COLO668 (cell line): Measurements from ENCODE around the gene MMD.
"Not testable (repeated sequence)": the region's sequence is repeated elsewhere in the genome, so short reads cannot be mapped to it uniquely, and the experiment has no call there.

Experiments used
- DNase-seq: peaks from one replicate; lab custom pipeline; 2025; ENCODE audit not compliant: unreplicated experiment; lab: John Stamatoyannopoulos, UW

MMD gene

DNA sequence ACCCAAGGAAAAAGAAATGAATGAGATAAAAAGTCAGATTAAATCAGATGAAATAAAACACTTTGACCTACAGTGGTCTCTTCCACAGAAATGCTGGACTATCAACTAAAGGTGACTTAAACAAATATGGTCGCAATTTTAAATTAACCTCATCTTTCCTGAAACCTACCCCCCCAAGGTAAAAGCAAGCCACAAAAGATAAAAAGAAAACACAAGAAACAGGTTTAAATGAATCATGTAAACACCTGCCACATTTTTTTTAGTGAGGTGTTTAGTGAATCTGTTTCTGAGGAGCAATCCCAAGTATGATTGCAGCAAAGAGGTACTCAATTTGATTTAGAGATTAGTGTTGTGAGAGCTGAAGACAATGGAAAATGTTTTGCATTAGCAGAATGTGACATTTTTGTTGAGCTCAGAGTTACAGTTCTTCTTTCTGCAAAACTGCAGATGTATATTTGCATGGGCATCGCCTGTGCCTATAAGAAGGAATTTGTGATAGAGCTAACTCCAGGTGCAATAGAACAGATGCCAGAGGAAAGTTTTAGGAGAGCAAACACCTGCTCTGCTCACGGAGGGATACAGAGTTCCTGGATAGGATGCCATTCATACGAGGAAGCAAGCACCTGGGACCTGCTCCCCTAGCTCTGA lies 3.4 kb upstream of the MMD start:
- DNase-seq, result no peak

DNA sequence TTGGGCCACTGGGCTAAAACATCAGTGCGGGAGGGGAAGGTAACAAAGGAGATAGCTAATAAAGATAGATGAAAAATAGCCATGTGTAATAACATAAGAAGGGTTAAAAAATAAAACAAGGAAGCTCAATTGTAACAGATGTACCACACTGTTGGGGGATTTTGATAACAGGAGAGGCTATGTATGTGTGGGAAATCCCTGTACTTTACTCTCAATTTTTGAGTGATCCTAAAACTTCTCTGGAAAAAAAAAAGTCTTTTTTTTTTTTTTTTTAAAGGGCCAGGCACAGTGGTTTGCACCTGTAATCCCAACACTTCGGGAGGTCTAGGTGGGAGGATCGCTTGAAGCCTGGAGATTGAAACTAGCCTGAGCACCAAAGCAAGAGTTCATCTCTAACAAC lies 1.9 kb upstream of the MMD start:
- no peak for DNase-seq

DNA sequence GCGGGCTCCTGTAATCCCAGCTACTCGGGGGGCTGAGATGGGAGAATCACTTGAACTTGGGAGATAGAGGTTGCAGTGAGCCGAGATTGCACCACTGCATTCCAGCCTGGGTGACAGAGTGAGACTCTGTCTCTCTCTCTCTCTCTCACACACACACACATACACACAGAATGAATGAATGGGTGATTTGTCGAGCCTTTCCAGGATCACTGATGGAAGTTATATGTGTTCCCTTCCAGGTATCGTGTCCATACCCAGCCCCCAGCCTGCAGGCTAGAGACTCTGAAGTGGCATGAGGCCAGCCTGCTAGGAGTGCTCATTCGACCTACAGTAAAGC lies 1.2 kb upstream of the MMD start:
- DNase-seq, result not testable (repeated sequence)

DNA sequence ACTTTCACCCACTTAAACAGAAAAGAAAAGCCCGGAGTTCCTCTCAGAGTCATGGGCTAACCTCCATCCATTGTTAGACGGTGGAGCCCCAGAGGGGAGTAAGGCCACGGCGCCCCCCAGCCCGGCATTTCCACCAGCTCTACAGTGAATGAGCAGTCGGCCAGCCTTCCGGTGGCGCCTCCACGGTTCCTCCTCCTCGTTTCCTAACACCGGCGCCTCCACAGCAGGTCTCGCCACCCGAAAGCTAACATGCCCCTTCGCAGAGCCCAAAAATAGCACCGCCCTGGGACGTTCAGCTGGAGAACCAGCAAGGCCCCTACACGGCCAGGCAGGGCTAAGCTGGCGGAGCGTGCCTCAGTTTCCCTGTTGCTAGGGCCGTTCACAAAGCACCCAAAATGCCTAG lies 858 bp downstream of the MMD start:
- peak; percentile 9 for DNase-seq

DNA sequence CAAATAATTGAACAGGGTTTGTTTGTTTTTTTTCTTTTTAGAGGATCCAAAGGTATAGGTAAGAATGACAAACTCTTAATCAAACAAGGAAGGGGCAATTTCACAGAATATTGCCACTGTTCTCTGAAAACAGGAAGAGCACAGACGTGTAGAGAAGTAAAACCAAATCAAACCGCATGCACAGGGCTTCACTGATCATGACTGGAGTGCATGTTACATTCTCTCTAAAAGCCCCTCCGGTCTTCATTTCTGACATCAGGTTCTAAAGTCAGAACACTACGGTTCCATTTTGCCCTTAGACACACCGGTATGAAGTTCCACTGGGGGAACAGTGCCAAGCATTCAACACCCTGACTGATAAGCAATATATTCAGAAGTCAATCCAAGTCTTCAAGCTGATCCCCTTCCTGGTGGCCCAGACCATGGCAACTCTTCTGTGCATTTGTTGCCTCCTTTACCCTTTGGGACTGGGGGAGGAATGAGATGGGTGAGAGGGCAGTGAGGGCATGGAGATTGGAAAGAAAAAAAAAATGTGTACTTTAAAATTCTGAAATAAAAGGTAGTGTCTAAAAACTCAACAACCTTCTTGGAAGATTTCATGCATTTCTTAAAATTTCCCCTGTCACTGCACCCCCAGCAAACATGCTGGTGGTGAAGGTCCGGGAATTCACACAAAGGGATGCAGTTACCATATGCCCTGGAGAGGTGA lies 1.4 kb downstream of the MMD start:
- DNase-seq, result no peak

DNA sequence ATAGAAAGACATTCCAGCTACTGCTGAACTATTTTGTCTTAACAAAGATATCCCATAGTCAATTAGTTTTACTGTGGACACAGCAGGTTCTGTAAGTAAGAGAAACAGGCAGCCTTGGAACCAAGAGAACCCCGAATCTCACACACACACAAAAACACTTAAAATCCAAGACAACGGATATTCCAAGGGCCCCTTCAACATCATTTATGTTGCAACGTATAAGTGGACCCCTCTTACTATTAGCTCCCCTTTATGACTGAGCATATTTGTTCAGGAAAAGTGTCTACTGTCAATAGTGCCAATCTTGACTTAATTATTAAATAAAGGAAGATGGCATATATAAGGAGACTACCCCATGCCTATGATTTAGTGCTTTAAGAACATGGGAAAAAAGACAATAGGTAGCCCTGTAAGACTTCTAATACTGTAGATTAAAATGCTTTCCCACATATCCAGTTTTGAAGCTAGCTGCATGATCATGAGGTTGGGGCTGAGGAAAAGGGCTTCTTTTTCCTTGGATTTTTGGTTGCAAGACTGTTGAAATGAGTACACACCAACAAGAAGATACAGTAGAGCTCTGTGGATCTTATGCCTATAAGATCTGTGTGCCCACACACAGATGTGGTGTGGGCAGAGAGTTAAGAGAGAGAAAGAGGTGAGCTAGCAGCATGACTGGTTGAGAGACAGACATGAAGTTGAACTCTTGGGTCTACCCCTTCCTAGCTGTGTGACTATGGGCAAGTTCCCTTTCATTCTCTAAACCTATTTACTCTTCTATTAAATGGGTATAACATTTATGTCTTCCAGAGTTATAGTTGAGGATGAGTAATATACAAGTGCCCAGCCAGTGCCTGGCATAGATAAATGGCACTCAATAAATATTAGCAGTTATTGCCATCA lies 3.0 kb downstream of the MMD start:
- DNase-seq, result no peak

DNA sequence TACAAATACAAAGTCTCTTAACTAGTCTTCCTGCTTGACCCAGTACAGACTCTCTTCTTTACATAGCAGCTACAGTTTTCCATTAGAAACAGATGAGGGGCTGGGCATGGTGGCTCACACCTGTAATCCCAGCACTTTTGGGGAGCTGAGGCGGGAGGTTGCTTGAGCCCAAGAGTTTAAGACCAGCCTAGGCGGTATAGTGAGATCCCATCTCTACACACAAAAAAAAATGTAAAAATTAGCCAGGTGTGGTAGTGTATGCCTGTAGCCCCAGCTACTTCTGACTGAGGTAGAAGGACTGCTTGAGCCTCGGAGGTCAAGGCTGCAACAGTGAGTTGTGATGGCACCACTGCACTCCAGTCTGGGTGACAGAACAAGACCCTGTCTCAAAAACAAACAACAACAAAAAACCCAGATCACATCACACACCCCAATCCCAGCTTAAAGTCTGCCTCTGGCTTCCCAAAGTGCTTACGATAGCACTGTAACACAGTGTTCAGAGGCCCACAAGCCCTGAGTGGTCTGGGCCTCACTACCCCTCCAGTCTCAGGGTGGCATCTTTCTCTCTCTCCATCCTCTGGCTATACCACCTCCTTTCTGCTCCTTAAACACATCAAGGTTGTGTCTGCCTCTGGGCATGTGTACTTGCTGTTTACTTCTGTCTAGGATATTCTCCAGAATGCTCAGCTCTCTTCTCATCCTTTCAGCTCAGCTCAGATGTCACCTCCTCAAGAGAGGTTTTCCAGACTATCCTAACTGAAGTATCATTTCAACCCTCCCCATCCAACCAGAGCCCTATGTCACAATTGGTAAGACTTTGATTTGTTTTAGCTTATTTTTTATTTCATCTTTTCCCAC lies 4.0 kb downstream of the MMD start:
- no peak for DNase-seq

DNA sequence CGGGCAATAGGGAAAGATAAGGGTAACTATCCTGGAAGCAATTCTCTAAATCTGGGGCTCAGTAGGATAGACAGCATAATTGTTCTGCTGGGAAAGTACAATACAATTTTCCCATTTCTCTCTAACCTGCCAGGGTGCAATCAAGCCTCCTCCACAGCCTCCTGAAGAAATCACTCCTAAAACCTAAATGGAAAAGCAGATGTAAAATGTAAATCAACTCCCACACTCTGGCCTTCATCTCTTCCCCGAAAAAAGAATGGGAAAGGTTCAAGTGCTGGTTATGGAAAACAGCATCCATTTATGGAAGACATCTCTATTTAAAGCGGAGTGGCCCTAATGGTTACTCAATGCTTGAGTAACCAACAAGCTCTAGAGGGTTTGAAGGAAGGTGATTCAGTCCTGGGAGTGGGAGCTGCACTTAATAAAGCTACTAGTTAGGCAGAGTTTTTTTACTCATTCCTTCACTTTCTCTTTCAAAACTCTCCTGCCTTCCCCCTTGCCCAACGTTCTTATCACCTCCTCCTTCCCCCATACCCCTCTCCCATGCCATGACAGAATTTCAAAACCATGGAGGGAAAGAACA lies 5.1 kb downstream of the MMD start:
- DNase-seq, result no peak

DNA sequence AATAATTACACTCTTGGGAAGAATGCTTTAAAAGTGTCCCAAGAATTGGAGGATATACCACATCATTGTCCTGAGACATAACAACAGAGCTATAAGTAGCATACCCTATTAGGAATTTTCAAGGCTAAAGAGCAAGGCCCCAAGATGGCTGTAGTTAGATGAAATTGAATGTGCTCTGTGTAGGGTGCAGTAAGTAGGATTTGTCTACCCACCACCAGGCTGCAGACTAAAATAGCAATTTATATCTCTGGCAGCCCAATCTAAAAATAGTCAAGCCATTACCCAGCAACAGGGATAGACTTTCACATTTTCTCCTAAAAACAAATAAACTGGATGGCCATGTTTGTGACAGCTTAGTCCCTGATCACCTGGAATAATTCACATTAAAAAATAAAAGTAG lies 5.6 kb downstream of the MMD start:
- no peak for DNase-seq

DNA sequence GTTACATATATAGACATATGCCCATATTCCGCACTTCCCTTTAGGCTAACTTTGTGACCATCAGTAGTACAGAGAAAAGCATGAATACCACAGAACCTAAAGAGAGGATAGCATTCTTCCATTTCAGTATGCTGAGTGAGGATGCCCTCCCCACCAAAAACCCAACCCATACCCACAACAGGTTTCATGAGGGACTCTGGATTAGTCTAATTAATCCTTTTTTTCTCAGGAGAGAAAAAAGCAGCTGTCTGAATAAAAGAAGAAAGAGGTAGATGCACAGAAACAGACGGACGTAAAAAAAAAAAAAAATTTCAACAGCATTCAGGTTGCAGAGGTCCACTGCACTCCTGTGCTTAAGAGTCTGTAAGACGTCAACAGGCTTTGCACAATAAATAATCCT lies 6.7 kb downstream of the MMD start:
- no peak for DNase-seq

DNA sequence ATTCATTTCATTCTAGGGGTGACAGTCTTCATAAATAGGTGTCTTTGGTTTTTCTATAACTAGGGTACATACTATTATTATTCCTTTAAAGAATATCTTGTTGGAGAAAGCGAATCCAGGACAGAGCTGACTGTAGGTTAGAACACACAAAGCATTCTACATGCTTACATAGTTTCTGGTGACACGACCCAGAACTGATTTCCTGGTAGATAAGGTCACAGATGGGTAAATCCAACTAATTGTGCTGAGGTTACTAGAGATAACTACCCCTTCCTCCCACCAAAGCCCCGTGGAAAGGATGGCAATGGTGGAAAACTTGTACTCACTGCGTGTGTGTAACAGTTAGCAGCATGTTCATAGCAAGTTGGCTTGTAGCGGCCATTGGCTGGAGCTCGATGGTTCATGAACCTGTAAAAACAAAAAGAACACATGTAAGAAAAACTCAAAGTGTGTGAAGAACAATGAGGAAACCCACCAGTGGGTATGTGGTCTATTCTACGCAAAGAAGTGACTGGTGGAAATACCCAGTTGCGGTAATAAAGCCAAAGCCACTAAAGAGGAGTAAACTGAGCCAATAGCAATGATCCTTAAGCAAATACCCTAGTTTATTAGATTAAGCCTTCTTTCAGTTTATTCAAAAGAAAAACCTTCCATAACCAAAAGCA lies 7.7 kb downstream of the MMD start:
- no peak for DNase-seq

DNA sequence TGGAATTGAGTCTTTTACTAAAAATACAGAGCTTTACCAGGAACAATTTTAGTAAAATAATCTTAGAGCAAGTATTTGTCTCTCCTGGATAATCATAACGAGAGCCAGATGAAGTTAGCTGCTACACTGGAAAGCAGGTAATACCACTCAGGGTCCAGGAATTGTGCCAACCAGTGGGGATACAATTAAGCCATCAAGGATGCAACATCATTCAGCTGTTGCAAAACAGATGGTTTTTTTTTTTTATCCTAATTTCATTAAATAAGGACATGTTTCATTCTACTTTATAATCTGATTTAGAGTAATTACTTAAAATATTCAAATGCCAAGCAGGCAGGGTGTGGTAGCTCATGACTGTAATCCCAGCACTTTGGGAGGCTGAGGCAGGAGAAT lies 10.2 kb downstream of the MMD start:
- DNase-seq, result no peak

DNA sequence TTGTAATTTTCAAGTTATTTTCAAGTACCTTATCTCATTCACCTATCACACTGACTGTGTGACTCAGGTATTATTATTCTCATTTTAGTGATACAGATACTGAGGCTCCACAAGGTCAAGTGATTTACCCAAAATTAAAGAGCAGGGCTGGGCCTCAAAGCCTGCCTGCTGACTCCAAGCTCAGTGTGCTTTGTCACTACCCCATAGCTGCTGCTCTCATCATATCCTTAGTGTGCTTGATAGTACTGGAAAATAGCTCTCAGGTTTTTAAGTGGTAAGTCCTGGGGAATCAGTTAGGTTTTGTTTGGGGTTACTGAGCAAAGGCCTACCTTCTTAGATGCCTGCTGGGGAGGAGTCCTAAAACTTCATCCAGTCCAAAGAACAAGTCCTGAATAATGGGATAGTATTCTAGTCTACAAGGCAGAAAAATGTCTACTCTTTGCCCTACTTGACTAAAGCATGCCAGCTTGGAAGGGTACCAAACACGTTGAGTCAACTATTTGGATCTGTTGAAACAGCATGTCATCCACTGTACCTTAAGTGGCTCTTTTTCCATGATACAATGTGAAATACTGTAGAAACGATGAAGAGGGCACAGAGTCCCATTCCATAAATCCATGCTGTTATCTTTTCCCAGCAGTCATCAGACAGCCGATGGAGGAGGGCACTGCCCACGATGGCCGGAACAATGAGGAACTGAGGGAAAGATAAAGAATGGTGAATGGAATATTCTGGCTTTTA lies 10.7 kb downstream of the MMD start:
- DNase-seq, result no peak

DNA sequence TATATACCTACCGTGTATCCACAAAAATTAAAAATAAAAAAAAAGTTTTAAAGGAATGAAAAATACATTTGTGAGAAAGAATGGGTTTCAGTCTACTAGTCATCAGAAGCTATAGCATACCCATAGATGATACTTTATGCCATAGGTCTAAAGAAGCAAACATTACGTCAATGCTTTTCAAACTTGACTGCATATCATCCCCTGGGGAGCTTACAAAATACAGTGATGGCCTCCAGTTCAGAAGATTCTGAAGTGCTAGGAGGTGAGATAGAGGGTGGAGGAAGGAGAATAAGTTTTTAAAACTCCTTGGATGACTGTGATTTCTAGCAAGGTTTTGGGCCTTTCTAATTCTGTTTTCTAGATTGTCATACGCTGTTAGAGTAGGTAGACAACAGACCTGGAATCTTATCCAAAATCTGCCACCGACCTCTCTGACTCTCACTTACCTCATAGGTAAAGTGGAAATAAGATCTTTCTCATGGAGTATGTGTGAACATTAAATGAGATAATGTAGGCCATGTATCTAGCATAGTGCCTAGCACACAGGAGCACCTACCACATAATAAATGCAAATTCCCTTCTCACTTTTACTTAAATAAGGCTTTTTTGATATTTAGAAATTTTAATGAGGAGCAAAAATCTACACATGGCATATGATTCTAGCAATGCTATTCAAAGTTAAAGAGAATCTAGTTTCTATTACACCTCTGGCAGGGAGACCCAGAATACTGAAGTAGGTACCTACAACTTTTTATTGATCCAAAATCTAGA lies 12.4 kb downstream of the MMD start:
- no peak for DNase-seq

DNA sequence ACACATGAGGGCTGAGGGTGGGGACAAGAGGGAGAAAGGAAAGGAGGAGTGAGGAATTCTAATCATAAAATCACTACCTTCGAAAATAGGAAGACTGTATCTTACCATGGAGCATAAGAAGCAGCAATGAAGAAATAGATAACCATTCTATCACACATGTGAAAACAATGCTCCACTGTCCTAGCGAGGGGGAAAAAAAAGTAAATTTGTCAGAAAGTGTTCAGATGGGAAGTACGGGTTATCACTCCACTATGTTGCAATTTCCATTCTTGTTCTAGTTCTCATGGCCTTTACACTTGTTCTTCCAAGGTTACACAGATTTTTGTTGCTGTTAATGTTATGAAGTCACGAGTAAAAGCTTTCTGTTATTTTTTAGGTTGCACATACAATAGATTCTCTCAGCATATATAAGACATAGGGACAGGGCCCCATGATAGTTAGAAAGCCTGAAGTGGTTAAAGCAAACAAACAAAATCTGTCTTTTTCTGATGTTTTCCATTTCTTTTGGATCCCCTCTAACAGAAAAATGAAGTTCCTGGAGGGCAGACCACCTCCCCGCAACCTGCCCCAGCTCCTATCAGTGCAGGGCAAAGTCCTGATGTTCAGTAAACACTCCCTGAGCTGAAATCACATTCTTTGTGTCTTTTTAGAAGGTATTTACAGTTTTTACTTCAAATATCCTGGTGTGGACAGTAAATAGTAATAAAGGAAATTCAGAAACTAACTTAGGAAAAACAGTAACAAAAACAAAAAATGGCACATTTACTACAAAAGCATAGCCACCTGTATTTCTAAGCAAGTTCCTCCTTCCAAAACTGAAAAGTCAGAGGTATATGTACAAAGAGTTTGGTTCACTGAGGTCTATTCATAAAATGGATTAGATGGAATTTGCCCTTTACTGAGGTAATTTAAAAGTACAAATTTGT lies 13.7 kb downstream of the MMD start:
- no peak for DNase-seq

DNA sequence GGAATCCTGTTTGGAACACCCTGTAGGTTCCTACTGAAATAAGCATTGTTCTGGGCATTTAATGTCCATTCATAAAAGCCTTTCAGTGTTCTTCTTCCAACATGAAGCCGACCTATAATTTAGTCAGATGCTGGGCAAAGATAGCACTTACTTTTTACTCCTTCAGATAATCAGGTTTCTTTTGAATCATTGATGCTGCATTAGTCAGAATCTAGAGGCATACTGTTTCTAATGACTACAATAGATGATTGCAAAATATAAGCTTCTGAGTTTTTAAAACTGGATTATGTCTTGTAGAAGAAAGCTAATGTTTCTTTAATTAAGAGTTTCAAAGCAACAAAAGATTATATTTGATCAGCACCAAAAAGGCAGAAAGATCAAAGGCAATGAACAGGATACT lies 16.0 kb downstream of the MMD start:
- no peak for DNase-seq

DNA sequence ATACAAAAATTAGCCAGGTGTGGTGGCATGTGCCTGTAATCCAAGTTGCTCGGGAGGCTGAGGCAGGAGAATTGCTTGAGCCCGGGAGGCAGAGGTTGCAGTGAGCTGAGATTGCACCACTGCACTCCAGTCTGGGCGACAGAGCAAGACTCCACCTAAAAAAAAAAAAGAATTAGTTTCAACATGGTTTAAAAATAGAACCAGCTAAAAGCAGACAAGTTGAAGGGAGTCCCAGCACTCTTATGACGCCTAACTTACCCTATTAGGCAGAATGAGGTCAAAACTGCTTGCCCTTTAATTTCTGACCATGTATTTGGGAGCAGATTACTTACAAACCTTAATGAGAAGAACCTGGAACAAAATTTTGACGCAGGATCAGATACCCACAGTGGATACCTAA lies 17.4 kb downstream of the MMD start:
- DNase-seq, result not testable (repeated sequence)

DNA sequence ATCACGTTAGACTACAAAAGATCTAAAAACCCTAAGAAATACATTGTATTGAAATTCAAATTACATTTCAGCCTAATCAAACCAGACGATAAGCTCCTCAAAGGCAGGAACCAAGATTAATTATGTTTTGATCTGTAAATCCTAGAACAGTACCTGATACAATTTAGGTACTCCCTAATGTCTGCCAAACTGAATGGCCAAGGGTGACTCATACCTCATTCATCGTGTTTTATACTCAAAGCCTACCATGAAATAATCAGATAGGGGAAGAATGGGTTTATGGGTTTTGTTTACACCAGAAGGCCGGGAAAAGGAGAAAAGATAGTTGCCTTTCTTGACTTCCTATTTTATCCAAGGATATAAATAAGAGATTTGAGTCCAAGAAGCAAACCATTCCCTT lies 19.3 kb downstream of the MMD start:
- DNase-seq, result no peak
